ENCODE measurements around the gene LYSET. TPM values are rescaled to one million over a fixed set of nuclear protein-coding genes. Genes with fewer than 3 reads are reported as not detected.
"Not testable (repeated sequence)": the region's sequence is repeated elsewhere in the genome, so short reads cannot be mapped to it uniquely, and the experiment has no call there.

LYSET gene
- total RNA-seq, 2 donors from 2014 or later = 7.3 to 28.9 TPM

DNA sequence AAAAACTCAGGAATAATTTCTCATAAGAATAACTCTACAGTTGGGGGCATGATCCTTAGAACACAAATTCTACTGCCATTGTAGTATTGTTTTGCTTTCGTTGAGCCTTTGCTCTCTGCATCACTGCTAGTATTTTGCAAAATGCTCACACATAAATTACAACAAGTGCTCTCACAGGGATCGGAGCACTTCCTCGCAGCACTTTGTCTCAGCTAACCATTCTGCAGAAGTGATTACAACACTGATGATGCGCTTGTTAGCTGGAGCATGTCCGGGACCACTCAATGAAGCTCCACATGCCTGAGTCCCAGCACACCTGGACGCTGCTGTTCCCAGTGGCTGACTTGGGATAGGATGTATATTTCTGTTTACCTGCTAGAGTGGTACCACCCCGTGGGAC is 32.0 kb upstream of the LYSET start:
- DNase-seq (ENCODE audit: low spot score) = no peak
- Histone ChIP-seq H3K9me3 (no peaks in the 10 kb centered on the region), H3K36me3 (no peaks in the 10 kb centered on the region), H3K4me3 (no peak overlapping the region), H3K27ac (no peak overlapping the region), H3K27me3 (replicated peaks; ENCODE audit: insufficient read depth) (no peaks in the 10 kb centered on the region), H3K4me1 (replicated peaks) (no peaks in the 10 kb centered on the region)
- WGBS = 85% methylated on average over 7 of the region's 7 CpGs
- TF ChIP-seq POLR2A (IDR thresholded peaks at IDR 0.05) = no peak
- TF ChIP-seq, protein P1, sequence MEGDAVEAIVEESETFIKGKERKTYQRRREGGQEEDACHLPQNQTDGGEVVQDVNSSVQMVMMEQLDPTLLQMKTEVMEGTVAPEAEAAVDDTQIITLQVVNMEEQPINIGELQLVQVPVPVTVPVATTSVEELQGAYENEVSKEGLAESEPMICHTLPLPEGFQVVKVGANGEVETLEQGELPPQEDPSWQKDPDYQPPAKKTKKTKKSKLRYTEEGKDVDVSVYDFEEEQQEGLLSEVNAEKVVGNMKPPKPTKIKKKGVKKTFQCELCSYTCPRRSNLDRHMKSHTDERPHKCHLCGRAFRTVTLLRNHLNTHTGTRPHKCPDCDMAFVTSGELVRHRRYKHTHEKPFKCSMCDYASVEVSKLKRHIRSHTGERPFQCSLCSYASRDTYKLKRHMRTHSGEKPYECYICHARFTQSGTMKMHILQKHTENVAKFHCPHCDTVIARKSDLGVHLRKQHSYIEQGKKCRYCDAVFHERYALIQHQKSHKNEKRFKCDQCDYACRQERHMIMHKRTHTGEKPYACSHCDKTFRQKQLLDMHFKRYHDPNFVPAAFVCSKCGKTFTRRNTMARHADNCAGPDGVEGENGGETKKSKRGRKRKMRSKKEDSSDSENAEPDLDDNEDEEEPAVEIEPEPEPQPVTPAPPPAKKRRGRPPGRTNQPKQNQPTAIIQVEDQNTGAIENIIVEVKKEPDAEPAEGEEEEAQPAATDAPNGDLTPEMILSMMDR (IDR thresholded peaks at IDR 0.05) = no peak
- TF ChIP-seq POLR2AphosphoS5 (IDR thresholded peaks at IDR 0.05) = no peak
- intact Hi-C loops (cut with DNase I) = no loop called here

DNA sequence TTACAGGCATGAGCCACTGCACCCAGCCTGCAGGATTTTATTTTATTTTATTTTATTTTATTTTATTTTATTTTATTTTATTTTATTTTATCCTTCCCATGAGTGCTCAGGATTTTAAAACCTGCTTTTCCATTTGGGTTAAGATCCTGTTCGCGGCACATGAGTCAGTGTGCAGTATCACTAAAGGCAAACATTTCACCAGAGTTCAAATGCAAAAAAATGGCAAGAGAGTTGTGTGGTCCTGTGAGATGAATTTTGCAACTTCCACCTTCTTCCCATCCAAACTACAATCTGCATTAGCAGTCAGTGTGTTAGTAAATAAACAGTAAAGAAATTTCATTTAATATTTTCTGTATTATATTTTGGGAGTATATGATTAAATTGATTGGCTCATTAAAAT is 29.4 kb upstream of the LYSET start:
- no peaks in the 10 kb centered on the region for H3K4me1 ChIP-seq (replicated peaks)
- DNase-seq (ENCODE audit: low spot score) = no peak
- intact Hi-C loops (cut with DNase I) = no loop called here

DNA sequence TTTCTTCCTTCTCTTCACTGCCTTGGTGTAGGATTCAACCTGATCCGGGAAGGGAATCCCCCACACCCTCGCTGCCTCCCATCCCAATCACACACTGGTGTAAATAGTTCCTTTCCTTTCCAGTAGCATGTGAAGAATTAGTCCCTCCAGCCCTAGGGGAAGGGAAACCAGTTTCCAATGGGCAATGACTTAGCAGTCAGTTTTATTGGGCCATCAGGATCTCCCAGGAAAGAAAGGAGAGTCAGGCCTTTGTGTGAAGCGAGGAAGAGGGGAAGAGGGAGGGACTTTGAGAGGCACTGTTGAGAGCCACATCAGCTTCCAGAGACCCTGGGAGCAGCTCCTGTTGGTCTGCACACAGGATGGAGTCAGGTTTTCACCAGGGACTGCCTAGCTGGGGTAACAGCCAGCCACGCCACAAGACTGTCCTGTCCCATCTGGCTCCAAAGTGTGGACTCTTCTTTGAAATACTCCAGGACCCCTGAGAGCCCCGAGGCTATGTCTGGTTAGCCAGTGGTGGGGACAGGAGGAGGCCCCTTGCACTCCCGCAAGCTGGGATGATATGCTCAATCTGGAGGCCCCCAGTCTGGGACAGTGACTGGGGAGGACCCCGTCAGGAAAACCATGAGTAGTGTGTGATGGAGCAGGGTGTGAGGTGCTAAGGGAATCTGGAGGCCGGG is 28.3 kb upstream of the LYSET start:
- intact Hi-C loops (cut with DNase I) = no loop called here
- WGBS = 71% methylated on average over 8 of the region's 8 CpGs
- H3K27ac ChIP-seq = no peak overlapping the region

More for the DNA sequence above, 29.4 kb upstream of the LYSET start:
- TF ChIP-seq, protein P1 (IDR thresholded peaks at IDR 0.05) = no peak
- TF ChIP-seq POLR2AphosphoS5 (IDR thresholded peaks at IDR 0.05) = no peak
- Histone ChIP-seq H3K9me3 (no peaks in the 10 kb centered on the region), H3K36me3 (no peaks in the 10 kb centered on the region), H3K27me3 (replicated peaks; ENCODE audit: insufficient read depth) (no peaks in the 10 kb centered on the region), H3K4me3 (no peak overlapping the region), H3K27ac (no peak overlapping the region)
- WGBS = 70% methylated on average over 2 of the region's 2 CpGs

DNA sequence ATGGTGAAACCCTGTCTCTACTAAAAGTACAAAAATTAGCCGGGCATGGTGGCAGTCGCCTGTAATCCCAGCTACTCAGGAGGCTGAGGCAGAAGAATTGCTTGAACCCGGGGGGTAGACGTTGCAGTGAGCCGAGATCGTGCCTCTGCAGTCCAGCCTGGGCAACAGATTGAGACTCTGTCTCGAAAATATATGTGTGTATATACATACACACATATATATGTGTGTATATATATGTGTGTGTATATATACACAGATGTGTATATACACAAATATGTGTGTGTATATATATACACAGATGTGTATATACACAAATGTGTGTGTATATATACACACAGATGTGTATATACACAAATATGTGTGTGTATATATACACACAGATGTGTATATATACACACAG is 26.8 kb upstream of the LYSET start:
- H3K27me3 ChIP-seq (replicated peaks; ENCODE audit: insufficient read depth); intact Hi-C loops (cut with DNase I); H3K4me1 ChIP-seq (replicated peaks); H3K4me3 ChIP-seq; H3K36me3 ChIP-seq; H3K27ac ChIP-seq; DNase-seq (ENCODE audit: low spot score); H3K9me3 ChIP-seq: not testable (repeated sequence)
- WGBS = 96% methylated on average over 7 of the region's 7 CpGs

More for the DNA sequence above, 28.3 kb upstream of the LYSET start:
- Histone ChIP-seq H3K9me3 (no peaks in the 10 kb centered on the region), H3K4me1 (replicated peaks) (no peaks in the 10 kb centered on the region), H3K27me3 (replicated peaks; ENCODE audit: insufficient read depth) (no peaks in the 10 kb centered on the region), H3K36me3 (no peaks in the 10 kb centered on the region), H3K4me3 (no peak overlapping the region)
- no peak for DNase-seq (ENCODE audit: low spot score)
- TF ChIP-seq POLR2AphosphoS5 (IDR thresholded peaks at IDR 0.05) (no peak), POLR2A (IDR thresholded peaks at IDR 0.05) (no peak)
- TF ChIP-seq, protein P1 (IDR thresholded peaks at IDR 0.05) = no peak

DNA sequence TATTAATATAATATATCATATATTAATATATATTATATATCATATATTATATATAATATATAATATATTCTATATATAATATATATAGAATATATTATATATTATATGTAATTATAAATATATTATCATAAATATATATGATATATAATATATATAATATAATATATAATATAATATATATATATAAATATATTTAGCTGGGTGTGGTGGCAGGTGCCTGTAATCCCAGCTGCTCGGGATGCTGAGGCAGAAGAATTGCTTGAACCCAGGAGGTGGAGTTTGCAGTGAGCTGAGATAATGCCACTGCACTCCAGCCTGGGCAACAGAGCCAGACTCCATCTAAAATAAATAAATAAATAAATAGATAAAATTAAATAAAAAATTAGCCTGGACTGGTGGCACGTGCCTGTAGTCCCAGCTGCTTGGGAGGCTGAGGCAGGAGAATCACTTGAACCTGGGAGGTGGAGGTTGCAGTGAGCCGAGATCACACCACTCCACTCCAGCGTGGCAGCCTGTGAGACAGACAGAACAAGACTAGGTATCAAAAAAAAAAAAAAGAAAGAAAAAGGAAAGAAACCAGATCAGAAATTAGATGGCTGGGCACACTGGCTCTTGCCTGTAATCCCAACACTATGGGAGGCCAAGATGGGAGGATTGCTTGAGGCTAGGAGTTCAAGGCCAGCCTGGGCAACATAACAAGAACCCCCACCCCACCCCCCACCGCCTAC is 25.3 kb upstream of the LYSET start:
- 55% methylated on average over 5 of the region's 5 CpGs for WGBS
- H3K4me3 ChIP-seq; H3K36me3 ChIP-seq; H3K4me1 ChIP-seq (replicated peaks); H3K27ac ChIP-seq; DNase-seq (ENCODE audit: low spot score); H3K9me3 ChIP-seq; H3K27me3 ChIP-seq (replicated peaks; ENCODE audit: insufficient read depth); intact Hi-C loops (cut with DNase I): not testable (repeated sequence)

DNA sequence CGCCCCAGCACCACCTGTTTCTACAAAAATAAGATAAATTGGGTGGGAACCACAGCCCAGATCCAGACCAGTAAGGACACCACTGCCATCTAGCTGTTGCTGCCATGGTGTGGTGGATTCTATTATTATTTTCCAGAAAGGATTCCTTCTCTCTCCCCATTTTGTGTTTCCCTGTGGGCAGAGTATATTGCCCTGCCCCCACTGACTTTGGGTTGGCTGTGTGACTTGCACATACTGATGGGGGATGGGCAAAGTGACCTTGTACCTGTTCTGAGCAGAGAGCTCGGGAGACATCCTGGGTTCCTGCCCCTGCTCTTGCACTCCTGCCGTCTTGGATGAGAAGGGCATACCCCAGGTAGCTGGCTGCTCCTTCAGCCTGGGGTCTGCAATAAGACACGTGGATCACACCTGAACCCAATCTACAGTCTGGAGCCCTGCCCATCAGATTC is 24.7 kb upstream of the LYSET start:
- Histone ChIP-seq H3K4me3 (no peak overlapping the region), H3K4me1 (replicated peaks) (no peaks in the 10 kb centered on the region), H3K36me3 (no peaks in the 10 kb centered on the region), H3K9me3 (no peaks in the 10 kb centered on the region), H3K27ac (no peak overlapping the region), H3K27me3 (replicated peaks; ENCODE audit: insufficient read depth) (no peaks in the 10 kb centered on the region)
- DNase-seq (ENCODE audit: low spot score) = no peak
- 24% methylated on average over 4 of the region's 4 CpGs for WGBS
- no peak for TF ChIP-seq POLR2A (IDR thresholded peaks at IDR 0.05)
- no peak for TF ChIP-seq POLR2AphosphoS5 (IDR thresholded peaks at IDR 0.05)
- TF ChIP-seq, protein P1 (IDR thresholded peaks at IDR 0.05) = no peak
- intact Hi-C loops (cut with DNase I) = no loop called here
